T-helper 17 cell (primary cell): ENCODE results near the gene PCDHB13. TPM values are rescaled to one million over a fixed set of nuclear protein-coding genes. Genes with fewer than 3 reads are reported as not detected.
"Not testable (repeated sequence)": the region's sequence is repeated elsewhere in the genome, so short reads cannot be mapped to it uniquely, and the experiment has no call there.

Experiments
- ATAC-seq: fragments of 150-1000 bp; cut with Tn5 transposase; 2 replicates; pipeline ENCODE4 v1.10.0; 2021; ENCODE audit warnings: mild to moderate bottlenecking, moderate library complexity
- DNase-seq, 3 donors: peaks; one replicate each; pipeline versions ENCODE4 v3.0.0 to v3.0.0-alpha.2; 2020 to 2021
- H3K9me3 ChIP-seq: one replicate; pipeline ENCODE4 v1.7.0; 2013; ENCODE audit warnings: low read length, mild to moderate bottlenecking; ENCODE audit not compliant: control insufficient read depth, poor library complexity, severe bottlenecking
- H3K27ac Mint-ChIP-seq: one replicate; pipeline ENCODE4 v1.8.0; 2022; ENCODE audit warnings: mild to moderate bottlenecking, moderate library complexity, mixed read lengths
- H3K27me3 Mint-ChIP-seq: one replicate; pipeline ENCODE4 v1.8.0; 2022; ENCODE audit warnings: mixed read lengths
- H3K36me3 Mint-ChIP-seq: one replicate; pipeline ENCODE4 v1.8.0; 2022; ENCODE audit warnings: low read depth, mixed read lengths
- H3K4me1 Mint-ChIP-seq: one replicate; pipeline ENCODE4 v1.8.0; 2022; ENCODE audit warnings: mild to moderate bottlenecking, mixed read lengths
- H3K4me3 Mint-ChIP-seq: one replicate; pipeline ENCODE4 v1.8.0; 2022; ENCODE audit warnings: mild to moderate bottlenecking, moderate library complexity, mixed read lengths
- total RNA-seq, 4 donors: library from RNA in 2 of 4; stranded (reverse) in 2 of 4; gene quantifications; one replicate each; pipeline ENCODE4 v1.2.3 and lab custom pipeline; 2022 to 2026

The PCDHB13 gene
- total RNA-seq, 2 donors from 2014 or later: not detected

- H3K36me3 Mint-ChIP-seq: not testable (repeated sequence)
Measured at GRCh38 chr5:141216035-141216434, 2.3 kb downstream of the PCDHB13 start.

GRCh38 chr5:141223112-141223783, 9.5 kb downstream of the PCDHB13 start, which contains the start of gene PCDHB14:
Gene PCDHB14, plus strand, starts transcription at chr5:141223343. Its CDS starts 163 bp downstream, at chr5:141223506.
- H3K4me1 Mint-ChIP-seq: no peaks in the 10 kb centered on the region
- peaks cover 5% of the 10 kb centered on the region for H3K9me3 ChIP-seq
- H3K36me3 Mint-ChIP-seq: peaks cover 2% of the 10 kb centered on the region
- H3K4me3 Mint-ChIP-seq: no peak within 1 kb of the TSS
- DNase-seq (no peak), ATAC-seq (no peak)
- peaks cover 29% of the 10 kb centered on the region for H3K27me3 Mint-ChIP-seq
- H3K27ac Mint-ChIP-seq: no peak within 1 kb of the TSS

More at GRCh38 chr5:141216035-141216434, 2.3 kb downstream of the PCDHB13 start:
- H3K4me1 Mint-ChIP-seq, H3K4me3 Mint-ChIP-seq, H3K9me3 ChIP-seq, DNase-seq, H3K27ac Mint-ChIP-seq, ATAC-seq: not testable (repeated sequence)
- H3K27me3 Mint-ChIP-seq: peaks cover 41% of the 10 kb centered on the region

- not testable (repeated sequence) for H3K27ac Mint-ChIP-seq, DNase-seq, ATAC-seq, H3K36me3 Mint-ChIP-seq, H3K9me3 ChIP-seq, H3K4me3 Mint-ChIP-seq, H3K4me1 Mint-ChIP-seq
- H3K27me3 Mint-ChIP-seq: peaks cover 25% of the 10 kb centered on the region
Measured at GRCh38 chr5:141224844-141225243, 11.1 kb downstream of the PCDHB13 start.

GRCh38 chr5:141225421-141225820, 11.7 kb downstream of the PCDHB13 start:
- H3K4me3 Mint-ChIP-seq, DNase-seq, H3K36me3 Mint-ChIP-seq, ATAC-seq, H3K27ac Mint-ChIP-seq, H3K4me1 Mint-ChIP-seq, H3K9me3 ChIP-seq: not testable (repeated sequence)
- peaks cover 25% of the 10 kb centered on the region for H3K27me3 Mint-ChIP-seq

GRCh38 chr5:141234109-141234667, 20.5 kb downstream of the PCDHB13 start:
- DNase-seq: no peak
- ATAC-seq: no peak
- peaks cover 10% of the 10 kb centered on the region for H3K9me3 ChIP-seq
- no peak overlapping the region for H3K27ac Mint-ChIP-seq
- H3K4me1 Mint-ChIP-seq: no peaks in the 10 kb centered on the region
- peaks cover under 1% of the 10 kb centered on the region for H3K27me3 Mint-ChIP-seq
- H3K4me3 Mint-ChIP-seq: no peak overlapping the region
- H3K36me3 Mint-ChIP-seq: no peaks in the 10 kb centered on the region

GRCh38 chr5:141235922-141236321, 22.2 kb downstream of the PCDHB13 start:
- H3K27ac Mint-ChIP-seq, DNase-seq, H3K4me1 Mint-ChIP-seq, H3K4me3 Mint-ChIP-seq, H3K36me3 Mint-ChIP-seq, ATAC-seq: not testable (repeated sequence)
- peaks cover 15% of the 10 kb centered on the region for H3K27me3 Mint-ChIP-seq
- H3K9me3 ChIP-seq: peaks cover 16% of the 10 kb centered on the region

- H3K27ac Mint-ChIP-seq: no peak overlapping the region
- no peaks in the 10 kb centered on the region for H3K36me3 Mint-ChIP-seq
- H3K4me1 Mint-ChIP-seq: no peaks in the 10 kb centered on the region
- DNase-seq: no peak
- ATAC-seq: no peak
- peaks cover 15% of the 10 kb centered on the region for H3K27me3 Mint-ChIP-seq
- H3K4me3 Mint-ChIP-seq: no peak overlapping the region
- H3K9me3 ChIP-seq: peaks cover 19% of the 10 kb centered on the region
Measured at GRCh38 chr5:141236516-141237313, 23.0 kb downstream of the PCDHB13 start.

GRCh38 chr5:141241496-141241895, 27.8 kb downstream of the PCDHB13 start:
- Mint-ChIP-seq H3K4me1 (no peaks in the 10 kb centered on the region), H3K27me3 (peaks cover 20% of the 10 kb centered on the region), H3K27ac (no peak overlapping the region), H3K36me3 (no peaks in the 10 kb centered on the region), H3K4me3 (no peak overlapping the region)
- no peak for ATAC-seq
- DNase-seq: no peak
- peaks cover 15% of the 10 kb centered on the region for H3K9me3 ChIP-seq

GRCh38 chr5:141245250-141245717, 31.6 kb downstream of the PCDHB13 start, which contains the start of gene PCDHB15:
Gene PCDHB15, plus strand, starts transcription at chr5:141245395. Its CDS starts 184 bp downstream, at chr5:141245579.
- Mint-ChIP-seq H3K4me3 (peak within 1 kb of the TSS; percentile 33), H3K27me3 (peaks cover 9% of the 10 kb centered on the region), H3K36me3 (no peaks in the 10 kb centered on the region), H3K4me1 (no peaks in the 10 kb centered on the region), H3K27ac (no peak within 1 kb of the TSS)
- H3K9me3 ChIP-seq: peaks cover 24% of the 10 kb centered on the region
- ATAC-seq: no peak
- no peak for DNase-seq

- not testable (repeated sequence) for ATAC-seq, H3K4me3 Mint-ChIP-seq, H3K27ac Mint-ChIP-seq, H3K4me1 Mint-ChIP-seq, H3K36me3 Mint-ChIP-seq, H3K27me3 Mint-ChIP-seq, DNase-seq
- H3K9me3 ChIP-seq: peaks cover 27% of the 10 kb centered on the region
Measured at GRCh38 chr5:141246971-141247370, 33.3 kb downstream of the PCDHB13 start.

- peak overlapping the region; percentile 1 for H3K4me3 Mint-ChIP-seq
- not testable (repeated sequence) for H3K36me3 Mint-ChIP-seq, DNase-seq, H3K27me3 Mint-ChIP-seq, H3K4me1 Mint-ChIP-seq, ATAC-seq, H3K27ac Mint-ChIP-seq
- H3K9me3 ChIP-seq: peaks cover 27% of the 10 kb centered on the region
Measured at GRCh38 chr5:141247434-141247833, 33.7 kb downstream of the PCDHB13 start.

- H3K27ac Mint-ChIP-seq: no peak overlapping the region
- peaks cover 32% of the 10 kb centered on the region for H3K9me3 ChIP-seq
- DNase-seq (no peak), ATAC-seq (no peak)
- H3K27me3 Mint-ChIP-seq: no peaks in the 10 kb centered on the region
- no peaks in the 10 kb centered on the region for H3K36me3 Mint-ChIP-seq
- H3K4me3 Mint-ChIP-seq: no peak overlapping the region
- H3K4me1 Mint-ChIP-seq: no peaks in the 10 kb centered on the region
Measured at GRCh38 chr5:141250576-141250975, 36.9 kb downstream of the PCDHB13 start.

GRCh38 chr5:141258464-141258863, 44.7 kb downstream of the PCDHB13 start:
- DNase-seq (no peak), ATAC-seq (no peak)
- H3K9me3 ChIP-seq: peaks cover 29% of the 10 kb centered on the region
- H3K4me1 Mint-ChIP-seq: no peaks in the 10 kb centered on the region
- no peak overlapping the region for H3K4me3 Mint-ChIP-seq
- no peaks in the 10 kb centered on the region for H3K36me3 Mint-ChIP-seq
- H3K27me3 Mint-ChIP-seq: no peaks in the 10 kb centered on the region
- H3K27ac Mint-ChIP-seq: no peak overlapping the region
